GM12873 (cell line): ENCODE data around the gene GPR142.

Source experiments
- TF ChIP-seq, protein P1 (sequence below): IDR thresholded peaks from 2 replicates; pipeline ENCODE4 v1.5.1; 2012; ENCODE audit warnings: low read depth, mild to moderate bottlenecking, moderate library complexity, low read length, control low read depth; ENCODE audit not compliant: insufficient read depth; ENCODE audit errors: missing control alignments

GPR142 gene

DNA sequence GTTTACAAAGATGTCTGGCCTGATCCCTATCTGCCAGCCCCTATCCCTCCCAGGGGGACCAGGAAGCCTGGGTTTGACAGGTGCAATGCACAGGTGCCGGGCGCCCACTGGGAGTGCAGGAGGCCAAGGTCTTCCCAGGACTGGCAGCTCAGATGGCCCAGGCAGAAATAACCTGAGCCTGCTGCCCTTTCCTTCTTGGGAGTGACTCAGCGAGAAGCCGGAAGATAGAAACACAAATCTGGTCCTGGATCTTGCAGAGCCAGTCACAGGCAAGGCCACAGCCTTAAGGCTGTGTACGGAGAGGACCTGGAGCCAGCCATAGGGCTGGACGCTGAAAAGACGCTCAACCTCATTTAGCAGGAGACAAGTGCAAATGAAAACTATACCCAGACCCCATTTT, 27.7 kb downstream of the GPR142 start:
- TF ChIP-seq, protein P1, sequence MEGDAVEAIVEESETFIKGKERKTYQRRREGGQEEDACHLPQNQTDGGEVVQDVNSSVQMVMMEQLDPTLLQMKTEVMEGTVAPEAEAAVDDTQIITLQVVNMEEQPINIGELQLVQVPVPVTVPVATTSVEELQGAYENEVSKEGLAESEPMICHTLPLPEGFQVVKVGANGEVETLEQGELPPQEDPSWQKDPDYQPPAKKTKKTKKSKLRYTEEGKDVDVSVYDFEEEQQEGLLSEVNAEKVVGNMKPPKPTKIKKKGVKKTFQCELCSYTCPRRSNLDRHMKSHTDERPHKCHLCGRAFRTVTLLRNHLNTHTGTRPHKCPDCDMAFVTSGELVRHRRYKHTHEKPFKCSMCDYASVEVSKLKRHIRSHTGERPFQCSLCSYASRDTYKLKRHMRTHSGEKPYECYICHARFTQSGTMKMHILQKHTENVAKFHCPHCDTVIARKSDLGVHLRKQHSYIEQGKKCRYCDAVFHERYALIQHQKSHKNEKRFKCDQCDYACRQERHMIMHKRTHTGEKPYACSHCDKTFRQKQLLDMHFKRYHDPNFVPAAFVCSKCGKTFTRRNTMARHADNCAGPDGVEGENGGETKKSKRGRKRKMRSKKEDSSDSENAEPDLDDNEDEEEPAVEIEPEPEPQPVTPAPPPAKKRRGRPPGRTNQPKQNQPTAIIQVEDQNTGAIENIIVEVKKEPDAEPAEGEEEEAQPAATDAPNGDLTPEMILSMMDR = no peak

DNA sequence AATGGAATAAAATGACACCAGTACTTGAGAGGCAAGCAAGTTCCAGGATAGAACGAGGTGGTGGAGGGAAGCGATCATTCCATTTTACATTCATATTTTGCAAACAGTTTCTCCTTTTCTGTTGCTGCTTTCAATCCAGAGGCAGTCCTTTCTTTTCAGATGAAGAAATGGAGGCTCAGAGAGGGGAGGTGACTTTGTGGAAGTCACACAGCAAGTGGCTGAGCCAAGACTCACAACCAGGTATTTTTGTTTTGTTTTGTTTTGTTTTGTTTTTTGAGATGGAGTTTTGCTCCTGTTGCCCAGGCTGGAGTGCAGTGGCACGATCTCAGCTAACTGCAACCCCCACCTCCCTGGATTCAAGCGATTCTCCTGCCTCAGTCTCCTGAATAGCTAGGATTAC, 29.3 kb downstream of the GPR142 start:
- TF ChIP-seq, protein P1 = no peak

GRCh38 chr17:74402048-74402447, 34.7 kb downstream of the GPR142 start:
- TF ChIP-seq, protein P1 = no peak

DNA sequence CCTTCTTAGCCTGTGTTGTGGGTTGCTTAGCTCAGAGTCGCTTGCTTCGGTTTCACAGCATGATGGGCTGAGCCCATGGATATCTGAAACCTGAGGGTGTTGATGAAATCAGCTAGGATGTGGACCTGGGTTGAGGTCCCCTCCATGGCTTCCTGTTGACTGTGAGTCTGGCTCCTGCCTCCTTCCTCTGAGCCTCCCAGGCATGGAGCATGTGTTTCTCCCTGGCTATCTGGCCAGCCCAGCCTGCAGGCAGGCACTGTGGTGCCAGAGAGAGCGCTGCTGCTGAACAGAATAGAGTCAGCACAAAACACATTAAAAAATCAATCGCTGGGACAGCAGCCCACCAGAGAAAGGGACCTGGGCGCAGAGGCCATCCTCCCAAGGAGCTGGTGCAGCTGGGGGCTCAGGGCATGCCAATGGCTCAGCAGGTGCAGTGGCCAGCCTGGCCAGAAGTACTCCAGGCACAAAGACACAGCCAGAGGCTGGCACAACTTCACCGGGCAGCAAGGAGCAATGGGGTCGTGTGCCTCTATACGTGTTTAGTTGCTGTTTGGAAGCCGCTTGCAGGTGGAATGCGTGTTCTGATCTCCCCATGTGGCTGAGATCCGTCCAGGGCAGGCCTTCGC, 36.3 kb downstream of the GPR142 start:
- TF ChIP-seq, protein P1 = no peak

DNA sequence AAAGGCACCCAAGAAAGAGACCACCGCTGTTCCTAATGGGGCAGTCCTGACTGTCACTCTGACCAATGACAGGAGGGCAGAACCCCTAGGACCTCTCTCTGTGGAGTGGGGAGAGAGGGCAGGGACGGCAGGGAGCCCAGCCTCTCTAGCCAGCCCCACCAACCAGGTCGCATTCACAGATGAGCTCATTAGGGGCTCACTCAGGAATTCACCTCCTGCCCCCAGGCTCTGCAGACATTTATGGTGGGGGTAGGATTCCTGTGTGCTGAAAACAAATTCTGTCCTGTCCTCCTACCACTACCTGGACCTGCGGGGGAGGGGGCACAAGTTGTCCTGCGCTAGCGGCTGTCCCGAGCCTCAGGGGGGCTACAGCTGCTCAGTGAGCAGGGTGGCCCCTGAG, 36.9 kb downstream of the GPR142 start:
- TF ChIP-seq, protein P1 = no peak

DNA sequence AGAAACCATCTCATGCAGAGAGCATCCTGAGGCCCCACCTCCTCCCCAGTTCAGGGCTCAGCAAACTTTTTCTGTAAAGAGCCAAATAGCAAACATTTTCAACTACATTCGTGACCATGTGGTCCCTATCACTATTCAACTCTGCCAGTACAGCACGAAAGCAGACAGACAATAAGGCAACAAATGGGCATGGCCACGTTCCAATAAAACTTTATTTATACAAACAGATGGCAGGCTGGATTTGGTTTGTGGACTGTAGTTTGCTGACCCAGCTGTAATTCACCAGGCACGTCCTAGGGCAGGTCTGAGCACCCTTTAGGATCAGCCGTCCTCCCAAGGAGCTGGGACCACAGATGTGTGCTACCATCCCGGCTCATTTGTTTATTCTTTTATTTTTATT, 37.5 kb downstream of the GPR142 start:
- TF ChIP-seq, protein P1 = no peak

DNA sequence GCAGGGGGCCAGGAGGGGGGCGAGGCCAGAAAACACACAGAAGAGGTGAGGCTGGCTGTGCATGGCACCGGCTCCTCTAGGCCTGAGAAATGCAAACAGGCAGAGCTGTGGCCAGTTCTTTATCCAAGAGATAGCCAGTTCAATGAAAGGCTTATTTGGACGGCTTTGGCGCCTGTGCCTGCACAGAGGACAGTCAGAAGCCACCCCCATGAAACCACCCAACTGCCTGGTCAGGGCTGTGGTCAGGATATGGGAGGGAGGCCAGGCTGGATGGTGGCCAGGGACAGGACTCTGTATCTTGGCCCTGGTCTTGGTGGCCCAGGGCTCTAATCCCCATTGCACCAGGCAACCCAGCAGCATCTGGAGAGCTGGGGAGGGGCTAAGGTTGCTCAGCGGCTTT, 40.1 kb downstream of the GPR142 start:
- TF ChIP-seq, protein P1 = no peak
